Neural cell (in vitro differentiated cells): ENCODE results near the gene MAPK14. TPM values are rescaled to one million over a fixed set of nuclear protein-coding genes. Genes with fewer than 3 reads are reported as not detected.

ENCODE experiments used
- H2AFZ ChIP-seq: fragments of 200-600, 300-800 bp; sonication (generic), shearing (Covaris generic); 2 replicates; pipeline ENCODE4 v1.6.0; 2014; ENCODE audit warnings: low read depth, mild to moderate bottlenecking, antibody characterized with exemption, low read length, moderate library complexity
- H3F3A ChIP-seq: fragments of 200-600 bp; shearing (Covaris generic); 2 replicates; pipeline ENCODE4 v1.6.1; 2016; ENCODE audit warnings: mild to moderate bottlenecking, moderate library complexity, mixed read lengths, antibody characterized with exemption, low read length; ENCODE audit not compliant: insufficient read depth, poor library complexity, severe bottlenecking
- H3K27ac ChIP-seq: fragments of 200-600, 300-800 bp; sonication (generic), shearing (Covaris generic); 2 replicates; pipeline ENCODE4 v1.5.1; 2014; ENCODE audit warnings: mild to moderate bottlenecking, low read length, moderate library complexity
- H3K27me3 ChIP-seq: fragments of 300-800, 200-600 bp; sonication (generic), shearing (Covaris generic); 2 replicates; pipeline ENCODE4 v1.6.0; 2014; ENCODE audit warnings: mild to moderate bottlenecking, low read depth, low read length, moderate library complexity; ENCODE audit not compliant: insufficient read depth
- H3K36me3 ChIP-seq: fragments of 300-800, 200-600 bp; sonication (generic), shearing (Covaris generic); 2 replicates; pipeline ENCODE4 v1.5.1; 2014; ENCODE audit warnings: mild to moderate bottlenecking, antibody characterized with exemption, low read length, moderate library complexity; ENCODE audit not compliant: insufficient read depth
- H3K4me2 ChIP-seq: fragments of 300-800, 200-600 bp; sonication (generic), shearing (Covaris generic); 2 replicates; pipeline ENCODE4 v1.6.0; 2014; ENCODE audit warnings: mild to moderate bottlenecking, low read length
- H3K4me3 ChIP-seq: fragments of 300-800, 200-600 bp; sonication (generic), shearing (Covaris generic); 2 replicates; pipeline ENCODE4 v1.5.1; 2014; ENCODE audit warnings: mild to moderate bottlenecking, low read length, moderate library complexity
- H3K79me2 ChIP-seq: fragments of 200-600 bp; shearing (Covaris generic); replicated peaks from 2 replicates; pipeline ENCODE4 v1.6.0; 2014; ENCODE audit warnings: mild to moderate bottlenecking, low read length, moderate library complexity; ENCODE audit not compliant: insufficient read depth
- H3K9ac ChIP-seq: fragments of 300-800, 200-600 bp; sonication (generic), shearing (Covaris generic); 2 replicates; pipeline ENCODE4 v1.6.1; 2016; ENCODE audit warnings: mild to moderate bottlenecking, low read length, mixed read lengths
- H3K9me2 ChIP-seq: fragments of 200-600 bp; shearing (Covaris generic); 2 replicates; pipeline ENCODE4 v1.6.1; 2016; ENCODE audit warnings: mild to moderate bottlenecking, low read length, mixed read lengths; ENCODE audit not compliant: insufficient read depth
- H3K9me3 ChIP-seq: fragments of 200-600, 300-800 bp; sonication (generic), shearing (Covaris generic); 2 replicates; pipeline ENCODE4 v1.6.1; 2016; ENCODE audit warnings: mild to moderate bottlenecking, mixed run types, low read length, moderate library complexity, mixed read lengths
- H4K20me1 ChIP-seq: fragments of 200-600 bp; shearing (Covaris generic); 2 replicates; pipeline ENCODE4 v1.6.1; 2016; ENCODE audit warnings: mild to moderate bottlenecking, mixed run types; ENCODE audit not compliant: insufficient read depth
- CTCF ChIP-seq: fragments of 450-650 bp; IDR thresholded peaks from 2 replicates; pipeline ENCODE4 v1.5.1; 2014; ENCODE audit warnings: antibody characterized with exemption, mild to moderate bottlenecking, moderate library complexity; ENCODE audit not compliant: poor library complexity, severe bottlenecking
- EP300 ChIP-seq: fragments of 450-650 bp; conservative IDR thresholded peaks from 2 replicates; pipeline ENCODE4 v1.6.1; 2014; ENCODE audit warnings: antibody characterized with exemption, mild to moderate bottlenecking, moderate library complexity; ENCODE audit not compliant: poor library complexity, severe bottlenecking
- EZH2 ChIP-seq: fragments of 200-600, 300-800 bp; shearing (Covaris generic), sonication (generic); IDR thresholded peaks from 2 replicates; pipeline ENCODE4 v1.6.1; 2014; ENCODE audit warnings: antibody characterized with exemption, low read length, borderline replicate concordance, mild to moderate bottlenecking; ENCODE audit not compliant: insufficient read depth, poor library complexity, severe bottlenecking
- MXI1 ChIP-seq: fragments of 450-650 bp; conservative IDR thresholded peaks from 2 replicates; pipeline ENCODE4 v1.6.1; 2014; ENCODE audit warnings: antibody characterized with exemption, mild to moderate bottlenecking; ENCODE audit not compliant: poor library complexity, severe bottlenecking
- POLR2AphosphoS5 ChIP-seq: IDR thresholded peaks from 2 replicates; pipeline ENCODE4 v1.6.1; 2012
- RAD21 ChIP-seq: fragments of 450-650 bp; conservative IDR thresholded peaks from 2 replicates; pipeline ENCODE4 v1.6.1; 2014; ENCODE audit warnings: antibody characterized with exemption, mild to moderate bottlenecking, moderate library complexity
- REST ChIP-seq: IDR thresholded peaks from 2 replicates; pipeline ENCODE4 v1.6.1; 2012; ENCODE audit warnings: borderline replicate concordance
- SMC3 ChIP-seq: fragments of 450-650 bp; conservative IDR thresholded peaks from 2 replicates; pipeline ENCODE4 v1.6.1; 2014; ENCODE audit warnings: antibody characterized with exemption, mild to moderate bottlenecking, moderate library complexity; ENCODE audit not compliant: poor library complexity
- TAF1 ChIP-seq: IDR thresholded peaks from 2 replicates; pipeline ENCODE4 v1.6.1; 2012; ENCODE audit warnings: low read depth
- polyA plus RNA-seq: library from polyadenylated mRNA; depleted of rRNA; stranded (reverse); fragments of >200 nt; gene quantifications from 2 replicates; pipeline ENCODE4 v1.2.3, GENCODE V29; 2014

Gene MAPK14
- polyA plus RNA-seq, 1 donor from 2014 or later, result 26.6 TPM

- Histone ChIP-seq H3K79me2 (no peaks in the 10 kb centered on the region), H2AFZ (no peak overlapping the region), H3K4me3 (no peak overlapping the region), H3K9me3 (no peaks in the 10 kb centered on the region), H3K36me3 (no peaks in the 10 kb centered on the region), H3K4me2 (no peak overlapping the region), H3F3A (no peaks in the 10 kb centered on the region), H3K27ac (no peak overlapping the region), H3K9ac (no peak overlapping the region), H3K27me3 (no peaks in the 10 kb centered on the region), H3K9me2 (no peaks in the 10 kb centered on the region), H4K20me1 (no peaks in the 10 kb centered on the region)
- TF ChIP-seq EZH2, result no peak
- no peak for TF ChIP-seq RAD21
- TF ChIP-seq POLR2AphosphoS5, result no peak
- no peak for TF ChIP-seq REST
- no peak for TF ChIP-seq CTCF
- no peak for TF ChIP-seq EP300
Observed at GRCh38 chr6:36113703-36114102, 86.1 kb downstream of the MAPK14 start.

GRCh38 chr6:36114798-36115408 is 87.3 kb downstream of the MAPK14 start:
- Histone ChIP-seq H3K36me3 (no peaks in the 10 kb centered on the region), H3K9ac (no peak overlapping the region), H3K4me2 (no peak overlapping the region), H3K27me3 (no peaks in the 10 kb centered on the region), H3K9me3 (no peaks in the 10 kb centered on the region), H3K79me2 (no peaks in the 10 kb centered on the region), H3F3A (no peaks in the 10 kb centered on the region), H3K27ac (no peak overlapping the region), H3K9me2 (no peaks in the 10 kb centered on the region), H4K20me1 (no peaks in the 10 kb centered on the region), H2AFZ (no peak overlapping the region), H3K4me3 (no peak overlapping the region)
- TF ChIP-seq EP300, result no peak
- no peak for TF ChIP-seq CTCF
- TF ChIP-seq EZH2, result no peak
- no peak for TF ChIP-seq RAD21
- TF ChIP-seq POLR2AphosphoS5, result no peak
- TF ChIP-seq SMC3, result no peak
- no peak for TF ChIP-seq TAF1
- TF ChIP-seq MXI1, result no peak
- TF ChIP-seq REST, result no peak
